HEK293 (cell line): ENCODE measurements around the gene ZNF106.

Experiments
- CTCF ChIA-PET: fragments of 350-600 bp; formaldehyde crosslinking; extraction: SDS; loops from one replicate; lab custom pipeline; 2021; ENCODE audit warnings: antibody characterized with exemption; lab: Yijun Ruan, JAX
- POLR2A ChIA-PET: fragments of 300-600 bp; formaldehyde crosslinking; extraction: SDS; loops from one replicate; lab custom pipeline; 2020; ENCODE audit warnings: antibody characterized with exemption, inconsistent platforms; lab: Yijun Ruan, JAX
- H3K27ac ChIP-seq: fragments of 200-500 bp; sonication (Bioruptor generic); 2 replicates; pipeline ENCODE4 v1.5.1; 2014; ENCODE audit warnings: low read depth, low read length, control low read depth, inconsistent platforms; ENCODE audit errors: extremely low read depth
- H3K36me3 ChIP-seq, 2 experiments: fragments of 200-500 bp in 1 of 2; sonication (Bioruptor generic) in 1 of 2; 1 replicate in 1 of 2; 2 replicates in 1 of 2; pipeline ENCODE4 v1.5.1; 2014 to 2017; ENCODE audit warnings: inconsistent platforms in 2 of 2, low read length in 2 of 2; ENCODE audit not compliant: control insufficient read depth in 2 of 2, insufficient read depth in 1 of 2
- H3K4me1 ChIP-seq: fragments of 200-500 bp; sonication (Bioruptor generic); 2 replicates; pipeline ENCODE4 v1.5.1; 2014; ENCODE audit warnings: mild to moderate bottlenecking, low read length, inconsistent platforms; ENCODE audit not compliant: control insufficient read depth, insufficient read depth
- H3K4me3 ChIP-seq: 2 replicates; pipeline ENCODE4 v1.5.1; 2011; ENCODE audit warnings: low read depth, mild to moderate bottlenecking, control low read depth, low read length, moderate library complexity
- H3K9me3 ChIP-seq: fragments of 200-500 bp; sonication (Bioruptor generic); 2 replicates; pipeline ENCODE4 v1.5.1; 2014; ENCODE audit warnings: low read depth, low read length, inconsistent platforms; ENCODE audit not compliant: control insufficient read depth, insufficient read depth
- BCL11A ChIP-seq: fragments of 450-650 bp; formaldehyde crosslinking; IDR thresholded peaks from 2 replicates; pipeline ENCODE4 v1.5.1; 2016; ENCODE audit warnings: low read depth, missing biosample characterization, missing genetic modification characterization
- PRDM4 ChIP-seq: fragments of 450-650 bp; formaldehyde crosslinking; IDR thresholded peaks from 2 replicates; pipeline ENCODE4 v1.5.1; 2017; ENCODE audit warnings: missing biosample characterization, missing genetic modification characterization
- SP3 ChIP-seq: fragments of 450-650 bp; formaldehyde crosslinking; IDR thresholded peaks from 2 replicates; pipeline ENCODE4 v1.5.1; 2016; ENCODE audit warnings: missing biosample characterization, missing genetic modification characterization
- ZNF10 ChIP-seq: fragments of 450-650 bp; formaldehyde crosslinking; IDR thresholded peaks from 2 replicates; pipeline ENCODE4 v1.5.1; 2017; ENCODE audit warnings: missing biosample characterization, missing genetic modification characterization
- ZNF138 ChIP-seq: fragments of 450-650 bp; formaldehyde crosslinking; IDR thresholded peaks from 2 replicates; pipeline ENCODE4 v1.5.1; 2016; ENCODE audit warnings: missing biosample characterization, missing genetic modification characterization, borderline replicate concordance
- ZNF148 ChIP-seq: fragments of 450-650 bp; formaldehyde crosslinking; IDR thresholded peaks from 2 replicates; pipeline ENCODE4 v1.5.0; 2017; ENCODE audit warnings: missing biosample characterization, missing genetic modification characterization, borderline replicate concordance
- ZNF157 ChIP-seq: fragments of 450-650 bp; formaldehyde crosslinking; IDR thresholded peaks from 2 replicates; pipeline ENCODE4 v1.5.1; 2016; ENCODE audit warnings: missing biosample characterization, missing genetic modification characterization
- ZNF2 ChIP-seq: fragments of 450-650 bp; formaldehyde crosslinking; IDR thresholded peaks from 2 replicates; pipeline ENCODE4 v1.5.1; 2016; ENCODE audit warnings: missing biosample characterization, missing genetic modification characterization
- ZNF202 ChIP-seq: fragments of 450-650 bp; formaldehyde crosslinking; IDR thresholded peaks from 2 replicates; pipeline ENCODE4 v1.5.1; 2016; ENCODE audit warnings: missing biosample characterization, missing genetic modification characterization, borderline replicate concordance
- ZNF223 ChIP-seq: fragments of 450-650 bp; formaldehyde crosslinking; IDR thresholded peaks from 2 replicates; pipeline ENCODE4 v1.5.1; 2016; ENCODE audit warnings: missing biosample characterization, missing genetic modification characterization
- ZNF416 ChIP-seq: fragments of 450-650 bp; formaldehyde crosslinking; IDR thresholded peaks from 2 replicates; pipeline ENCODE4 v1.5.1; 2016; ENCODE audit warnings: missing biosample characterization, missing genetic modification characterization
- ZNF48 ChIP-seq: fragments of 450-650 bp; formaldehyde crosslinking; IDR thresholded peaks from 2 replicates; pipeline ENCODE4 v1.5.1; 2016; ENCODE audit warnings: missing biosample characterization, missing genetic modification characterization
- ZNF488 ChIP-seq: fragments of 450-650 bp; formaldehyde crosslinking; IDR thresholded peaks from 2 replicates; pipeline ENCODE4 v1.5.1; 2016; ENCODE audit warnings: missing biosample characterization, missing genetic modification characterization
- ZNF529 ChIP-seq: fragments of 450-650 bp; formaldehyde crosslinking; IDR thresholded peaks from 2 replicates; pipeline ENCODE4 v1.5.1; 2017; ENCODE audit warnings: missing genetic modification characterization, missing biosample characterization; ENCODE audit not compliant: insufficient replicate concordance
- ZNF621 ChIP-seq: fragments of 450-650 bp; formaldehyde crosslinking; IDR thresholded peaks from 2 replicates; pipeline ENCODE4 v1.5.1; 2017; ENCODE audit warnings: missing biosample characterization, missing genetic modification characterization
- ZNF658 ChIP-seq: fragments of 450-650 bp; formaldehyde crosslinking; IDR thresholded peaks from 2 replicates; pipeline ENCODE4; 2016; ENCODE audit warnings: missing biosample characterization, missing genetic modification characterization
- ZNF664 ChIP-seq: fragments of 450-650 bp; formaldehyde crosslinking; IDR thresholded peaks from 2 replicates; pipeline ENCODE4 v1.5.1; 2016; ENCODE audit warnings: missing biosample characterization, missing genetic modification characterization
- ZNF837 ChIP-seq: fragments of 450-650 bp; formaldehyde crosslinking; IDR thresholded peaks from 2 replicates; pipeline ENCODE4 v1.5.1; 2016; ENCODE audit warnings: missing biosample characterization, missing genetic modification characterization
- TF ChIP-seq, protein P1 (sequence below): fragments of 450-650 bp; formaldehyde crosslinking; IDR thresholded peaks from 2 replicates; pipeline ENCODE4 v1.5.1; 2016; ENCODE audit warnings: missing biosample characterization, missing genetic modification characterization
- TF ChIP-seq, protein P2 (sequence below): fragments of 450-650 bp; formaldehyde crosslinking; IDR thresholded peaks from 2 replicates; pipeline ENCODE4 v1.5.1; 2016; ENCODE audit warnings: missing biosample characterization, missing genetic modification characterization

ZNF106 gene

GRCh38 chr15:42421376-42421775, 69.6 kb downstream of the ZNF106 start:
- Histone ChIP-seq H3K4me3 (no peak overlapping the region), H3K9me3 (no peaks in the 10 kb centered on the region), H3K4me1 (no peaks in the 10 kb centered on the region), H3K27ac (no peak overlapping the region), H3K36me3 (peaks cover 10 to 73% of the 10 kb centered on the region in 2 experiments)
- POLR2A ChIA-PET, result no interaction called here
- TF ChIP-seq ZNF837 (tag by site-specific recombination) (no peak), ZNF223 (no peak), ZNF621 (tag by site-specific recombination) (no peak), PRDM4 (tag by site-specific recombination) (no peak), ZNF10 (tag by site-specific recombination) (no peak), ZNF664 (tag by site-specific recombination) (no peak), ZNF148 (no peak), ZNF157 (no peak), SP3 (tag by site-specific recombination) (no peak), ZNF2 (tag by site-specific recombination) (no peak), ZNF48 (tag by site-specific recombination) (no peak), ZNF658 (tag by site-specific recombination) (no peak), ZNF529 (no peak), ZNF488 (tag by site-specific recombination) (no peak), BCL11A (tag by site-specific recombination) (no peak), ZNF416 (tag by site-specific recombination) (no peak), ZNF138 (no peak), ZNF202 (no peak)
- TF ChIP-seq, protein P1, sequence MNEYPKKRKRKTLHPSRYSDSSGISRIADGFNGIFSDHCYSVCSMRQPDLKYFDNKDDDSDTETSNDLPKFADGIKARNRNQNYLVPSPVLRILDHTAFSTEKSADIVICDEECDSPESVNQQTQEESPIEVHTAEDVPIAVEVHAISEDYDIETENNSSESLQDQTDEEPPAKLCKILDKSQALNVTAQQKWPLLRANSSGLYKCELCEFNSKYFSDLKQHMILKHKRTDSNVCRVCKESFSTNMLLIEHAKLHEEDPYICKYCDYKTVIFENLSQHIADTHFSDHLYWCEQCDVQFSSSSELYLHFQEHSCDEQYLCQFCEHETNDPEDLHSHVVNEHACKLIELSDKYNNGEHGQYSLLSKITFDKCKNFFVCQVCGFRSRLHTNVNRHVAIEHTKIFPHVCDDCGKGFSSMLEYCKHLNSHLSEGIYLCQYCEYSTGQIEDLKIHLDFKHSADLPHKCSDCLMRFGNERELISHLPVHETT (tag by site-specific recombination), result no peak
- TF ChIP-seq, protein P2, sequence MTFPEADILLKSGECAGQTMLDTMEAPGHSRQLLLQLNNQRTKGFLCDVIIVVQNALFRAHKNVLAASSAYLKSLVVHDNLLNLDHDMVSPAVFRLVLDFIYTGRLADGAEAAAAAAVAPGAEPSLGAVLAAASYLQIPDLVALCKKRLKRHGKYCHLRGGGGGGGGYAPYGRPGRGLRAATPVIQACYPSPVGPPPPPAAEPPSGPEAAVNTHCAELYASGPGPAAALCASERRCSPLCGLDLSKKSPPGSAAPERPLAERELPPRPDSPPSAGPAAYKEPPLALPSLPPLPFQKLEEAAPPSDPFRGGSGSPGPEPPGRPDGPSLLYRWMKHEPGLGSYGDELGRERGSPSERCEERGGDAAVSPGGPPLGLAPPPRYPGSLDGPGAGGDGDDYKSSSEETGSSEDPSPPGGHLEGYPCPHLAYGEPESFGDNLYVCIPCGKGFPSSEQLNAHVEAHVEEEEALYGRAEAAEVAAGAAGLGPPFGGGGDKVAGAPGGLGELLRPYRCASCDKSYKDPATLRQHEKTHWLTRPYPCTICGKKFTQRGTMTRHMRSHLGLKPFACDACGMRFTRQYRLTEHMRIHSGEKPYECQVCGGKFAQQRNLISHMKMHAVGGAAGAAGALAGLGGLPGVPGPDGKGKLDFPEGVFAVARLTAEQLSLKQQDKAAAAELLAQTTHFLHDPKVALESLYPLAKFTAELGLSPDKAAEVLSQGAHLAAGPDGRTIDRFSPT (tag by site-specific recombination), result no peak
- CTCF ChIA-PET, result no interaction called here
